ENCODE measurements around the gene PTGR3. TPM values are rescaled to one million over a fixed set of nuclear protein-coding genes. Genes with fewer than 3 reads are reported as not detected.

Gene PTGR3
- total and polyA plus RNA-seq, 2 of the 8 experiments (the other 6 are each of a cell fraction or from before 2014, with no cell fraction given): 2.0 to 3.6 TPM

- H3K56ac ChIP-seq (replicated peaks; ENCODE audit: insufficient read length, low read depth, low read length): no peak overlapping the region
- H2BK15ac ChIP-seq (ENCODE audit: low read length): no peak overlapping the region
- H4K91ac ChIP-seq (replicated peaks; ENCODE audit: insufficient read length, low read length): no peak overlapping the region
- WGBS, 2 experiments (ENCODE audit: extremely low coverage in 1 of 2, insufficient coverage in 1 of 2, insufficient read length in 1 of 2, insufficient replicate concordance in 2 of 2, low coverage in 1 of 2, low lambda C conversion rate in 2 of 2, missing lambda C conversion rate in 1 of 2): 90% methylated on average over 17 of the region's 17 CpGs; no CpG with 5 or more reads in 1 of the 2 experiments
- H3K79me2 ChIP-seq (ENCODE audit: control insufficient read depth in 1 of 2, insufficient read depth in 2 of 2, low read length in 2 of 2): no peaks in the 10 kb centered on the region
- no peak for DNase-seq (ENCODE audit: low read depth in 1 of 2, low spot score in 2 of 2)
- POLR2A ChIA-PET (ENCODE audit: partially characterized antibody): no interaction called here
- no peak overlapping the region for H3K27ac ChIP-seq (ENCODE audit: low read depth, low read length)
- H3K79me1 ChIP-seq (ENCODE audit: low read depth, low read length): no peaks in the 10 kb centered on the region
- H3K23ac ChIP-seq (ENCODE audit: insufficient read length): no peak overlapping the region
- no peak overlapping the region for H2AFZ ChIP-seq (ENCODE audit: low read length)
- H3K4me3 ChIP-seq (ENCODE audit: extremely low read depth in 1 of 4, insufficient read depth in 2 of 4, low read depth in 3 of 4, low read length in 4 of 4): no peak overlapping the region
- no peak overlapping the region for H3K9ac ChIP-seq (replicated peaks in 1 of 4; ENCODE audit: extremely low read depth in 1 of 4, low read depth in 3 of 4, low read length in 3 of 4)
- H2BK120ac ChIP-seq (replicated peaks; ENCODE audit: low read depth, low read length): no peak overlapping the region
- H3K4me1 ChIP-seq (replicated peaks in 1 of 4; ENCODE audit: control insufficient read depth in 3 of 4, insufficient read depth in 4 of 4, low read length in 3 of 4): no peaks in the 10 kb centered on the region
- no peaks in the 10 kb centered on the region for H3K36me3 ChIP-seq (ENCODE audit: control insufficient read depth in 2 of 4, insufficient read depth in 4 of 4, low read length in 3 of 4)
- no peak overlapping the region for H3K18ac ChIP-seq (ENCODE audit: extremely low read depth, low read length)
- H3K27me3 ChIP-seq (replicated peaks in 1 of 4; ENCODE audit: control insufficient read depth in 3 of 4, extremely low read depth in 1 of 4, insufficient read depth in 3 of 4, low read length in 3 of 4): no peaks in the 10 kb centered on the region
- no peak overlapping the region for H2AK5ac ChIP-seq (ENCODE audit: low read depth, low read length)
- no peak overlapping the region for H3K4ac ChIP-seq (replicated peaks; ENCODE audit: insufficient read length, low read depth, low read length)
- no peak overlapping the region for H3K4me2 ChIP-seq (ENCODE audit: insufficient read depth in 1 of 2, low read depth in 2 of 2, low read length in 2 of 2)
- FAIRE-seq: no peak
- H2BK5ac ChIP-seq (ENCODE audit: low read depth, low read length): no peak overlapping the region
- H3K14ac ChIP-seq (ENCODE audit: insufficient read length): no peak overlapping the region
- no peaks in the 10 kb centered on the region for H4K20me1 ChIP-seq (replicated peaks in 1 of 2; ENCODE audit: control insufficient read depth in 1 of 2, insufficient read depth in 2 of 2, low read length in 2 of 2)
- CTCF ChIA-PET (ENCODE audit: partially characterized antibody): interaction anchor here (1.5 to 3.1 kb wide), 2 partner anchors 9 to 13 kb away, joined by 3 to 17 read pairs; no protein-coding TSS in a partner anchor
- H3K9me3 ChIP-seq (ENCODE audit: insufficient read depth in 2 of 2, low read depth in 1 of 2, low read length in 1 of 2): no peaks in the 10 kb centered on the region
- H2BK12ac ChIP-seq (ENCODE audit: low read depth, low read length): no peak overlapping the region
- no peaks in the 10 kb centered on the region for H3K23me2 ChIP-seq (ENCODE audit: low read depth, low read length)
- H2BK20ac ChIP-seq (ENCODE audit: low read length): no peak overlapping the region
- H4K5ac ChIP-seq (ENCODE audit: insufficient read length, low read depth, low read length): no peak overlapping the region
- no peak overlapping the region for H4K8ac ChIP-seq (ENCODE audit: extremely low read depth, insufficient read depth, low read length)
- no peak for TF ChIP-seq MAFK (IDR thresholded peaks at IDR 0.05; ENCODE audit: low read depth, low read length)
- TF ChIP-seq, protein P1, sequence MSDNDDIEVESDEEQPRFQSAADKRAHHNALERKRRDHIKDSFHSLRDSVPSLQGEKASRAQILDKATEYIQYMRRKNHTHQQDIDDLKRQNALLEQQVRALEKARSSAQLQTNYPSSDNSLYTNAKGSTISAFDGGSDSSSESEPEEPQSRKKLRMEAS (IDR thresholded peaks at IDR 0.05): no peak
- TF ChIP-seq BRCA1 (IDR thresholded peaks at IDR 0.05; ENCODE audit: low read depth, low read length): no peak
- TF ChIP-seq CHD1 (IDR thresholded peaks at IDR 0.05; ENCODE audit: low read depth, low read length): no peak
Observed at GRCh38 chr18:75230163-75231052, 21.5 kb upstream of the PTGR3 start.

All from H1 (cell line).